ENCODE data around the gene TECTB. TPM values are rescaled to one million over a fixed set of nuclear protein-coding genes. Genes with fewer than 3 reads are reported as not detected.

TECTB gene
- total and polyA plus RNA-seq, 12 donors = not detected

GRCh38 chr10:112304267-112304859 lies 21.2 kb downstream of the TECTB start:
- ATAC-seq = no peak
- WGBS, 2 donors = 76 to 81% methylated on average over 3 of the region's 3 CpGs

GRCh38 chr10:112307358-112308124 lies 24.3 kb downstream of the TECTB start:
- intact Hi-C loops (cut with DNase I) = loop anchor here in 8 of 10 donors (5.0 to 10.0 kb wide), 4 partner anchors 123 to 133 kb away; partner anchors contain the start of gene GPAM (in 4 of the 8)
- no peak for DNase-seq
- H3K27me3 ChIP-seq = peaks cover 0 to 8% (median 0%) of the 10 kb centered on the region in 7 donors
- 48 to 50% methylated on average over 7 of the region's 7 CpGs for WGBS, 2 donors
- H3K27ac ChIP-seq = no peak overlapping the region
- TF ChIP-seq, protein P1, sequence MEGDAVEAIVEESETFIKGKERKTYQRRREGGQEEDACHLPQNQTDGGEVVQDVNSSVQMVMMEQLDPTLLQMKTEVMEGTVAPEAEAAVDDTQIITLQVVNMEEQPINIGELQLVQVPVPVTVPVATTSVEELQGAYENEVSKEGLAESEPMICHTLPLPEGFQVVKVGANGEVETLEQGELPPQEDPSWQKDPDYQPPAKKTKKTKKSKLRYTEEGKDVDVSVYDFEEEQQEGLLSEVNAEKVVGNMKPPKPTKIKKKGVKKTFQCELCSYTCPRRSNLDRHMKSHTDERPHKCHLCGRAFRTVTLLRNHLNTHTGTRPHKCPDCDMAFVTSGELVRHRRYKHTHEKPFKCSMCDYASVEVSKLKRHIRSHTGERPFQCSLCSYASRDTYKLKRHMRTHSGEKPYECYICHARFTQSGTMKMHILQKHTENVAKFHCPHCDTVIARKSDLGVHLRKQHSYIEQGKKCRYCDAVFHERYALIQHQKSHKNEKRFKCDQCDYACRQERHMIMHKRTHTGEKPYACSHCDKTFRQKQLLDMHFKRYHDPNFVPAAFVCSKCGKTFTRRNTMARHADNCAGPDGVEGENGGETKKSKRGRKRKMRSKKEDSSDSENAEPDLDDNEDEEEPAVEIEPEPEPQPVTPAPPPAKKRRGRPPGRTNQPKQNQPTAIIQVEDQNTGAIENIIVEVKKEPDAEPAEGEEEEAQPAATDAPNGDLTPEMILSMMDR (IDR thresholded peaks at IDR 0.05) = peak; percentile 40 to 76 (median 70)
- H3K4me1 ChIP-seq = no peaks in the 10 kb centered on the region
- H3K9me3 ChIP-seq = no peaks in the 10 kb centered on the region
- H3K4me3 ChIP-seq = no peak overlapping the region
- H3K36me3 ChIP-seq = no peaks in the 10 kb centered on the region
- peak in 5 of 8 donors; percentile 49 to 71 (median 63) for ATAC-seq

More at GRCh38 chr10:112304267-112304859, 21.2 kb downstream of the TECTB start:
- H3K27ac ChIP-seq = no peak overlapping the region
- intact Hi-C loops (cut with DNase I) = loop anchor here in 3 of 10 donors (10.0 kb wide), 2 partner anchors 120 to 130 kb away; partner anchors contain the start of gene GPAM (in 1 of the 3)
- H3K4me3 ChIP-seq = no peak overlapping the region
- H3K36me3 ChIP-seq = no peaks in the 10 kb centered on the region
- TF ChIP-seq, protein P1 (IDR thresholded peaks at IDR 0.05) = no peak
- DNase-seq = no peak
- no peaks in the 10 kb centered on the region for H3K9me3 ChIP-seq
- H3K27me3 ChIP-seq = peaks cover 0 to 8% (median 0%) of the 10 kb centered on the region in 7 donors
- H3K4me1 ChIP-seq = no peaks in the 10 kb centered on the region

GRCh38 chr10:112308125-112308502 lies 24.9 kb downstream of the TECTB start:
- no peak overlapping the region for H3K4me3 ChIP-seq
- H3K36me3 ChIP-seq = no peaks in the 10 kb centered on the region
- ATAC-seq (no peak), DNase-seq (no peak)
- intact Hi-C loops (cut with DNase I) = loop anchor here in 8 of 10 donors (5.0 to 10.0 kb wide), 4 partner anchors 123 to 133 kb away; partner anchors contain the start of gene GPAM (in 4 of the 8)
- no peaks in the 10 kb centered on the region for H3K9me3 ChIP-seq
- 14 to 15% methylated on average over 3 of the region's 3 CpGs for WGBS, 2 donors
- TF ChIP-seq, protein P1 (IDR thresholded peaks at IDR 0.05) = no peak
- H3K4me1 ChIP-seq = no peaks in the 10 kb centered on the region
- H3K27ac ChIP-seq = no peak overlapping the region
- peaks cover 0 to 12% (median 0%) of the 10 kb centered on the region in 7 donors for H3K27me3 ChIP-seq

- H3K4me3 ChIP-seq = no peak overlapping the region
- H3K27ac ChIP-seq = no peak overlapping the region
- H3K27me3 ChIP-seq = peaks cover 0 to 32% (median 5%) of the 10 kb centered on the region in 7 donors
- intact Hi-C loops (cut with DNase I) = loop anchor here in 7 of 10 donors (5.0 to 10.0 kb wide), 7 partner anchors 113 to 557 kb away; no protein-coding TSS in a partner anchor
- DNase-seq (no peak), ATAC-seq (no peak)
- TF ChIP-seq, protein P1 (IDR thresholded peaks at IDR 0.05) = no peak
- H3K9me3 ChIP-seq = no peaks in the 10 kb centered on the region
- H3K36me3 ChIP-seq = no peaks in the 10 kb centered on the region
- 84 to 86% methylated on average over 3 of the region's 3 CpGs for WGBS, 2 donors
- no peaks in the 10 kb centered on the region for H3K4me1 ChIP-seq
These were observed 28.3 kb downstream of the TECTB start for GRCh38 chr10:112311481-112311880.
